ENCODE measurements around the gene NSL1.

The NSL1 gene

DNA sequence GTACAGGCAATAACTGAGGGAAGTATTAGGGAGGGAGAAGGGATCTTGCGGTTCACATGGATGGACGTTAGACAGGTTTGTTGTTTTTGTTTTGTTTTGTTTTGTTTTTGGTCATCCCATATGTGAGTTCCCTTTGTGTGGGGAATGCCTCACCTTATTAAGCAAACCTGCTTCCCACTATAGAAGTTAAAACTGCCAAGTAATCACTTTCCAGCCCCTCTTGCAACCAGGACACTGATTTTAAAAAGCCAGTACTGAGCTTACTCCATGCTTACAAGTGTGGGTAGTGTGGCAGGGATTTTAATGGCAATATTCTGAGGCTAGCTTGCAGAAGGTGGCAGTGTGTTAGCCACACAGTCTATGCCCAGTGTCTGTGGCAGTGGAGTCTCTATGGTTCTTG is 29.4 kb upstream of the NSL1 start:
- ATAC-seq (ENCODE audit: insufficient read depth, low read depth) (no peak), DNase-seq (no peak)
- no peak overlapping the region for H2AFZ ChIP-seq (ENCODE audit: low read depth, low read length)
- H3K27me3 ChIP-seq (ENCODE audit: insufficient read depth, low read length, poor library complexity) = no peaks in the 10 kb centered on the region
- H3K36me3 ChIP-seq (ENCODE audit: insufficient read depth, low read length) = no peaks in the 10 kb centered on the region
- H3K4me2 ChIP-seq (ENCODE audit: insufficient read depth, low read length) = no peak overlapping the region
- H3K4me1 ChIP-seq (ENCODE audit: insufficient read depth, low read length) = no peaks in the 10 kb centered on the region
- no peak overlapping the region for H3K4me3 ChIP-seq (ENCODE audit: low read depth in 1 of 2, low read length in 2 of 2)
- no peak overlapping the region for H3K27ac ChIP-seq (ENCODE audit: low read length)
- peaks cover 10% of the 10 kb centered on the region for H3K9me3 ChIP-seq (ENCODE audit: insufficient read depth, low read length, severe bottlenecking)
- no peaks in the 10 kb centered on the region for H4K20me1 ChIP-seq (ENCODE audit: insufficient read depth, low read length)
- H3K9ac ChIP-seq (ENCODE audit: low read depth, low read length) = no peak overlapping the region
- TF ChIP-seq, protein P1, sequence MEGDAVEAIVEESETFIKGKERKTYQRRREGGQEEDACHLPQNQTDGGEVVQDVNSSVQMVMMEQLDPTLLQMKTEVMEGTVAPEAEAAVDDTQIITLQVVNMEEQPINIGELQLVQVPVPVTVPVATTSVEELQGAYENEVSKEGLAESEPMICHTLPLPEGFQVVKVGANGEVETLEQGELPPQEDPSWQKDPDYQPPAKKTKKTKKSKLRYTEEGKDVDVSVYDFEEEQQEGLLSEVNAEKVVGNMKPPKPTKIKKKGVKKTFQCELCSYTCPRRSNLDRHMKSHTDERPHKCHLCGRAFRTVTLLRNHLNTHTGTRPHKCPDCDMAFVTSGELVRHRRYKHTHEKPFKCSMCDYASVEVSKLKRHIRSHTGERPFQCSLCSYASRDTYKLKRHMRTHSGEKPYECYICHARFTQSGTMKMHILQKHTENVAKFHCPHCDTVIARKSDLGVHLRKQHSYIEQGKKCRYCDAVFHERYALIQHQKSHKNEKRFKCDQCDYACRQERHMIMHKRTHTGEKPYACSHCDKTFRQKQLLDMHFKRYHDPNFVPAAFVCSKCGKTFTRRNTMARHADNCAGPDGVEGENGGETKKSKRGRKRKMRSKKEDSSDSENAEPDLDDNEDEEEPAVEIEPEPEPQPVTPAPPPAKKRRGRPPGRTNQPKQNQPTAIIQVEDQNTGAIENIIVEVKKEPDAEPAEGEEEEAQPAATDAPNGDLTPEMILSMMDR (IDR thresholded peaks at IDR 0.05; ENCODE audit: borderline replicate concordance, extremely low read depth, low read length, poor library complexity, severe bottlenecking) = no peak
- TF ChIP-seq EZH2 (IDR thresholded peaks at IDR 0.05; ENCODE audit: borderline replicate concordance, low read depth, low read length, severe bottlenecking) = no peak
- H3K79me2 ChIP-seq (ENCODE audit: insufficient read depth, low read length) = no peaks in the 10 kb centered on the region

- no peak for ATAC-seq (ENCODE audit: insufficient read depth, low read depth)
- no peak for DNase-seq
These were observed 28.1 kb upstream of the NSL1 start for GRCh38 chr1:212819726-212820125.

GRCh38 chr1:212816567-212817278 is 25.1 kb upstream of the NSL1 start:
- Histone ChIP-seq H3K27ac (ENCODE audit: low read length) (no peak overlapping the region), H3K4me3 (ENCODE audit: low read depth in 1 of 2, low read length in 2 of 2) (no peak overlapping the region), H3K9ac (ENCODE audit: low read depth, low read length) (no peak overlapping the region), H4K20me1 (ENCODE audit: insufficient read depth, low read length) (no peaks in the 10 kb centered on the region), H3K9me3 (ENCODE audit: insufficient read depth, low read length, severe bottlenecking) (no peaks in the 10 kb centered on the region), H3K4me2 (ENCODE audit: insufficient read depth, low read length) (no peak overlapping the region), H3K27me3 (ENCODE audit: insufficient read depth, low read length, poor library complexity) (no peaks in the 10 kb centered on the region), H2AFZ (ENCODE audit: low read depth, low read length) (no peak overlapping the region), H3K4me1 (ENCODE audit: insufficient read depth, low read length) (no peaks in the 10 kb centered on the region), H3K79me2 (ENCODE audit: insufficient read depth, low read length) (no peaks in the 10 kb centered on the region), H3K36me3 (ENCODE audit: insufficient read depth, low read length) (peaks cover 12% of the 10 kb centered on the region; the same call in 1 of the 2 replicates)
- ATAC-seq (ENCODE audit: insufficient read depth, low read depth) (no peak), DNase-seq (no peak)
- TF ChIP-seq, protein P1 (IDR thresholded peaks at IDR 0.05; ENCODE audit: borderline replicate concordance, extremely low read depth, low read length, poor library complexity, severe bottlenecking) = no peak
- TF ChIP-seq EZH2 (IDR thresholded peaks at IDR 0.05; ENCODE audit: borderline replicate concordance, low read depth, low read length, severe bottlenecking) = no peak

More at GRCh38 chr1:212819726-212820125, 28.1 kb upstream of the NSL1 start:
- TF ChIP-seq EZH2 (IDR thresholded peaks at IDR 0.05; ENCODE audit: borderline replicate concordance, low read depth, low read length, severe bottlenecking) = no peak
- TF ChIP-seq, protein P1 (IDR thresholded peaks at IDR 0.05; ENCODE audit: borderline replicate concordance, extremely low read depth, low read length, poor library complexity, severe bottlenecking) = no peak
- H2AFZ ChIP-seq (ENCODE audit: low read depth, low read length) = no peak overlapping the region
- H3K27me3 ChIP-seq (ENCODE audit: insufficient read depth, low read length, poor library complexity) = no peaks in the 10 kb centered on the region
- peaks cover 7% of the 10 kb centered on the region; the same call in 1 of the 2 replicates for H3K36me3 ChIP-seq (ENCODE audit: insufficient read depth, low read length)
- no peaks in the 10 kb centered on the region for H3K79me2 ChIP-seq (ENCODE audit: insufficient read depth, low read length)
- no peak overlapping the region for H3K27ac ChIP-seq (ENCODE audit: low read length)
- no peak overlapping the region for H3K4me2 ChIP-seq (ENCODE audit: insufficient read depth, low read length)
- H3K4me1 ChIP-seq (ENCODE audit: insufficient read depth, low read length) = no peaks in the 10 kb centered on the region
- H4K20me1 ChIP-seq (ENCODE audit: insufficient read depth, low read length) = no peaks in the 10 kb centered on the region
- no peaks in the 10 kb centered on the region for H3K9me3 ChIP-seq (ENCODE audit: insufficient read depth, low read length, severe bottlenecking)
- no peak overlapping the region for H3K4me3 ChIP-seq (ENCODE audit: low read depth in 1 of 2, low read length in 2 of 2)
- H3K9ac ChIP-seq (ENCODE audit: low read depth, low read length) = no peak overlapping the region
